Measurements from ENCODE around the gene GLRX3. TPM values are rescaled to one million over a fixed set of nuclear protein-coding genes. Genes with fewer than 3 reads are reported as not detected.

GLRX3 gene
- total and polyA plus RNA-seq, 9 donors: 57.5 to 71.6 (median 62.1) TPM

DNA sequence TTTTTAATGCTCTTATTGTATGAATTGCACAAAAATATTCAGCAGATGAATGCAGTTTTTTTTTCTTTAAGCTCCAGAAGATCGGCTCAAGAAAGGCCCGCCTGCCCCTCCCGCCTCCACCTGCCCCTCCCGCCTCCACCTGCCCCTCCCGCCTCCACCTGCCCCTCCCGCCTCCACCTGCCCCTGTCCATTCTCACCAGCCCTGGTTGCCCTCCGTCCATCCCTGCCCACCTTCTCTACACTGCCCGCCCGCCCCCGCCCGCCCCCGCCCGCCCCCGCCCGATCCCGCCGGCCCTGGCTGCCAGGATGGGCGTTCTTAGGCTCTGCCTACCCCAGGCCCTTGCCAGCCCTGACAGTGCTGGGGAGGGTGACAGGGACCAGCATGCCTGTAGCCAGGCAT lies 67.4 kb downstream of the GLRX3 start:
- no peak overlapping the region for H3K4me3 ChIP-seq (ENCODE audit: low read length)
- DNase-seq: no peak
- H3K4me1 ChIP-seq (ENCODE audit: control insufficient read depth, insufficient read depth, low read length): no peaks in the 10 kb centered on the region
- peaks cover under 1% of the 10 kb centered on the region for H3K27me3 ChIP-seq (ENCODE audit: control insufficient read depth, insufficient read depth, low read length)
- no peaks in the 10 kb centered on the region for H3K36me3 ChIP-seq (ENCODE audit: control insufficient read depth, insufficient read depth, low read length)
- H3K9me3 ChIP-seq (replicated peaks; ENCODE audit: control insufficient read depth, low read depth, low read length): no peaks in the 10 kb centered on the region
- WGBS (ENCODE audit: insufficient coverage): 57% methylated on average over 6 of the region's 18 CpGs
- no peak overlapping the region for H3K27ac ChIP-seq (ENCODE audit: low read length)

DNA sequence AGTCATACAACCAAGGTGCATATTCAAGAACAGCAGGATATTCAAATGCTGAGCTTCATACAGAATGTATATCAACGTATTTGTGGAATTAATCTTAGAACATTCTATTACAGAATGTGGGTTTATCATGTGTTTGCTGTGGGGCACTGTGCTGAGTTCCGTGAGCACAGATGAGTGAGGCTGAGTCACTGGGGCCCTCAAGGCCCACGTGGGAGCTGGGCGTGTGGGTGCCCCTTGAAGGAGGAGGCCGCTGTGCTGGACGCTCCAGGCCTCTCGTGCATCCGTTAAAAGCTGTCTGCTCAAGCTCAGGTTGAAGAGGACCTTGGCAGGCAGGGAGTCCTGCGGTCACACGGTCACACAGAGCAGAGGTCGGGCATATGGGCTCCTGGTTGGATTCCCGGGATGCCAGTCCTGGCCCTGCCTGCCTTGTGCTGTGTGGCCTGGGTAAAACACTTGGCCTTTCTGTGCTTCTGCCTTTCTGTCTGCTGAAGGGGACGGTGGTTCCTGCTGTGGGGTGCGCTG lies 70.1 kb downstream of the GLRX3 start:
- Histone ChIP-seq H3K27me3 (ENCODE audit: control insufficient read depth, insufficient read depth, low read length) (peaks cover 2% of the 10 kb centered on the region), H3K9me3 (replicated peaks; ENCODE audit: control insufficient read depth, low read depth, low read length) (no peaks in the 10 kb centered on the region), H3K4me1 (ENCODE audit: control insufficient read depth, insufficient read depth, low read length) (no peaks in the 10 kb centered on the region), H3K36me3 (ENCODE audit: control insufficient read depth, insufficient read depth, low read length) (no peaks in the 10 kb centered on the region), H3K27ac (ENCODE audit: low read length) (no peak overlapping the region), H3K4me3 (ENCODE audit: low read length) (no peak overlapping the region)
- no peak for DNase-seq
- 79% methylated on average over 13 of the region's 14 CpGs for WGBS (ENCODE audit: insufficient coverage)

DNA sequence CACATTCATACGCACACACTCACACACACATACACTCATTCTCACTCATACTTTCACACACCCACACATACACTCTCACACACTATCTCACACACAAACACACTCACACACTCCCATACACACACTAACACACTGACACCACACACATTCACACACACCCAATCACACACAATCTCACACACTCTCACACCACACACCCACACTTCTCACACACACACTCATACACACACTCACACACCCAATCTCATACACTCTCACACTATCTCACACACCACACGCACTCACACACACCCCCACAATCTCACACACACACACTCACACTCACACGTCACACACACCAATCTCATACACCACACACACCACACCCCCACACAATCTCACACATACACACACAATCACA lies 71.0 kb downstream of the GLRX3 start:
- Histone ChIP-seq H3K27ac (ENCODE audit: low read length) (no peak overlapping the region), H3K4me3 (ENCODE audit: low read length) (no peak overlapping the region), H3K36me3 (ENCODE audit: control insufficient read depth, insufficient read depth, low read length) (no peaks in the 10 kb centered on the region), H3K27me3 (ENCODE audit: control insufficient read depth, insufficient read depth, low read length) (peaks cover 5% of the 10 kb centered on the region), H3K4me1 (ENCODE audit: control insufficient read depth, insufficient read depth, low read length) (no peaks in the 10 kb centered on the region), H3K9me3 (replicated peaks; ENCODE audit: control insufficient read depth, low read depth, low read length) (no peaks in the 10 kb centered on the region)
- no peak for DNase-seq
- WGBS (ENCODE audit: insufficient coverage): 93% methylated on average over 3 of the region's 3 CpGs

DNA sequence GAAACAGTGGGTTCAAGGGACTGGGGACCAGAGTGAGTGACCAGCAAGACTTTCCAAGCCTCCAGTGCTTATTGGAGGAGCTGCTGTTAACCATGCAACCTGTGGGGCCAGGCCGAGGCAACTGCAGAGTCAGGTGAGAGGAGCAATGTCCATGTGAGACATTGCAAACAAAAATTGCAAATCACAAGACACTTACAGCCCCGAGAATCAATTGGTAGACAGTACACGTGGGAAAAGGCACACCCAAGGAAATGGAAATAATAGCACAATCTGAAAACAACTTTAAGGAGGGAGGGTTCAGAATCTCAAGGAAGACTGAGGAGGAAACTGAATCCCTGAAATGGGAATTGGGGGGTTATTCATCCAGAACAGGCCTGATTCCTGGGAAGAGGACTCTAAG lies 72.6 kb downstream of the GLRX3 start:
- Histone ChIP-seq H3K27ac (ENCODE audit: low read length) (no peak overlapping the region), H3K36me3 (ENCODE audit: control insufficient read depth, insufficient read depth, low read length) (no peaks in the 10 kb centered on the region), H3K4me3 (ENCODE audit: low read length) (no peak overlapping the region), H3K9me3 (replicated peaks; ENCODE audit: control insufficient read depth, low read depth, low read length) (no peaks in the 10 kb centered on the region), H3K4me1 (ENCODE audit: control insufficient read depth, insufficient read depth, low read length) (no peaks in the 10 kb centered on the region), H3K27me3 (ENCODE audit: control insufficient read depth, insufficient read depth, low read length) (peaks cover 5% of the 10 kb centered on the region)
- no CpG with 5 or more reads among the region's 3 CpGs for WGBS (ENCODE audit: insufficient coverage)
- DNase-seq: no peak

DNA sequence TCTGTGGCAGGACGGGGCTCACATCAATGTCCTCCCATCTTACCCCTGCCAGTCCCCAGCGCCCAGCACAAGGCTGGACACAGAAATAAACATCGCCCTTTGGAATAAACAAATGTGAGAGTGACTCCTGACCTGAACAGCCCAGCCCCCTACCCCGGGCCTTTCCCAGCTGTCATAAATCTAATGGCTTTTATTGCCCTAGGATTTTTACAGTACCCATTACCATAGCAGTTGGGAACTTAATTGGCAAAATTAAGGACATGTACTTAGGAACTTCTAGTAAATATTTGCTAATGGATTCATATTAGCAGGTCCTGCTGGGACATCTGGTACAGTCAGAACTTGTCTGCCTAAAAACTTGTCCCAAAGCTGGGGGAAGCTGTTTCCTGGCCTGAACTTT lies 76.6 kb downstream of the GLRX3 start:
- Histone ChIP-seq H3K27ac (ENCODE audit: low read length) (no peak overlapping the region), H3K36me3 (ENCODE audit: control insufficient read depth, insufficient read depth, low read length) (no peaks in the 10 kb centered on the region), H3K9me3 (replicated peaks; ENCODE audit: control insufficient read depth, low read depth, low read length) (no peaks in the 10 kb centered on the region), H3K4me1 (ENCODE audit: control insufficient read depth, insufficient read depth, low read length) (no peaks in the 10 kb centered on the region), H3K4me3 (ENCODE audit: low read length) (no peak overlapping the region), H3K27me3 (ENCODE audit: control insufficient read depth, insufficient read depth, low read length) (peaks cover 5% of the 10 kb centered on the region)
- no CpG with 5 or more reads among the region's 4 CpGs for WGBS (ENCODE audit: insufficient coverage)
- DNase-seq: no peak

DNA sequence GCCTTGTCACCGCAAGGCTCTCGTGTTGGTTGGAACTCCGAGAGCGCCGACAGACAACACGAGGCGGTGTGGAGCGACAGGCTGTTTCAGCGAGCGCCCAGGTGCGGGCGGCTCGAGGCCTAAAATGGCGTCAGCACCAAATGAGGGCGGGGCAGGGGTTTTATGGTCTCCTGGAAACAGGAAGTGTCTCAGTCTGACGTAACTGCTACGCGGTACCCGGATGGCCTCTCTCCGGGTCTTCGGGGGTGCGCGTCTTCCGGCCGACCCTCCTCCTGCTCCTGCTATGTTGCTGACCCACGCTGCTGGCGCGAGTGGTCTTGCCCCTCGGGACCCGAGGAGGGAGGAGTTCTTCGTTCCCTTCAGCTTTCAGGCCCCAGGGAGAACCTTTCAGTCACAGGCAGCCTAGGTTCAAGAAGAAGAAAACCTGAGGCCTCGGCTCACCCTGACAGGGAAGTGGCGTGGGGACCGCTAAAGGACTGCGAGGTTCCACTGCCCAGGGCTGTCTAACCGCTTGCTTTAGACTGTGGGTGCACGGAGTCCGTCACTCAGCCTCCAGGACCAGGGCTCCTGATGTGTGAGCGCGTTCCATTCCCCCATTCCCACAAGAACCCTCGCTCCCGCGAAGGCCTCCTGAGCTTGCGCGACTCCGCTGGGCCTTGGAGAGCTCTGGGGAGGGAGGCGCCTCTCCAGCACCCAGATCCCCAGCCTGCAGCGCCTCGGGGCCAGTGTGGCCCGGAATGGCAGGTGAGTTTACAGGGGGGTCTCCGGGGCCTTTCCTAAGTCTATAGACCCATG lies 77.3 kb downstream of the GLRX3 start:
- Histone ChIP-seq H3K9me3 (replicated peaks; ENCODE audit: control insufficient read depth, low read depth, low read length) (no peaks in the 10 kb centered on the region), H3K4me1 (ENCODE audit: control insufficient read depth, insufficient read depth, low read length) (peaks cover 2% of the 10 kb centered on the region), H3K4me3 (ENCODE audit: low read length) (no peak overlapping the region), H3K36me3 (ENCODE audit: control insufficient read depth, insufficient read depth, low read length) (no peaks in the 10 kb centered on the region), H3K27ac (ENCODE audit: low read length) (no peak overlapping the region), H3K27me3 (ENCODE audit: control insufficient read depth, insufficient read depth, low read length) (peaks cover 5% of the 10 kb centered on the region)
- no peak for DNase-seq
- WGBS (ENCODE audit: insufficient coverage): 83% methylated on average over 45 of the region's 51 CpGs

DNA sequence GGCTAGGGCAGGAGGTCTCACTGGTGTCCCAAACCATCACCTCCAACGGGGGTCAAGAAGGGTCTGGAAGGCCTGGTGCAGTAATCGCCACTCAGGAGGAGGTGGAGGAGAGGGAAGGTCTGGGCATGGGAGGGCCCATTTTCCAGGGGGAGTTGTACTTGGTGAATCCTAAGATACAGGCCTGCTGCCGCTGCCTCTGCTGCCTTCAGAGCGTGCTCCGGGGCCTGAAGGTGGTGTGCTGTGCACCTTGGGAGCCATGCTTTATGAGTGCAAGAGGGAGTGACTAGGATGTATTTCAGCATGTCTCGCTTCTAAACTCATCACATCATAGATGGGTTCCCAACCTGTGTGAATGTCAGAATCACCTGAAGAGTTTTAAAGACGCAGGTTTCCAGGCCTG lies 78.2 kb downstream of the GLRX3 start:
- Histone ChIP-seq H3K4me1 (ENCODE audit: control insufficient read depth, insufficient read depth, low read length) (peaks cover 3% of the 10 kb centered on the region), H3K9me3 (replicated peaks; ENCODE audit: control insufficient read depth, low read depth, low read length) (no peaks in the 10 kb centered on the region), H3K4me3 (ENCODE audit: low read length) (no peak overlapping the region), H3K36me3 (ENCODE audit: control insufficient read depth, insufficient read depth, low read length) (no peaks in the 10 kb centered on the region), H3K27me3 (ENCODE audit: control insufficient read depth, insufficient read depth, low read length) (peaks cover 3% of the 10 kb centered on the region), H3K27ac (ENCODE audit: low read length) (no peak overlapping the region)
- 87% methylated on average over 2 of the region's 7 CpGs for WGBS (ENCODE audit: insufficient coverage)
- no peak for DNase-seq

DNA sequence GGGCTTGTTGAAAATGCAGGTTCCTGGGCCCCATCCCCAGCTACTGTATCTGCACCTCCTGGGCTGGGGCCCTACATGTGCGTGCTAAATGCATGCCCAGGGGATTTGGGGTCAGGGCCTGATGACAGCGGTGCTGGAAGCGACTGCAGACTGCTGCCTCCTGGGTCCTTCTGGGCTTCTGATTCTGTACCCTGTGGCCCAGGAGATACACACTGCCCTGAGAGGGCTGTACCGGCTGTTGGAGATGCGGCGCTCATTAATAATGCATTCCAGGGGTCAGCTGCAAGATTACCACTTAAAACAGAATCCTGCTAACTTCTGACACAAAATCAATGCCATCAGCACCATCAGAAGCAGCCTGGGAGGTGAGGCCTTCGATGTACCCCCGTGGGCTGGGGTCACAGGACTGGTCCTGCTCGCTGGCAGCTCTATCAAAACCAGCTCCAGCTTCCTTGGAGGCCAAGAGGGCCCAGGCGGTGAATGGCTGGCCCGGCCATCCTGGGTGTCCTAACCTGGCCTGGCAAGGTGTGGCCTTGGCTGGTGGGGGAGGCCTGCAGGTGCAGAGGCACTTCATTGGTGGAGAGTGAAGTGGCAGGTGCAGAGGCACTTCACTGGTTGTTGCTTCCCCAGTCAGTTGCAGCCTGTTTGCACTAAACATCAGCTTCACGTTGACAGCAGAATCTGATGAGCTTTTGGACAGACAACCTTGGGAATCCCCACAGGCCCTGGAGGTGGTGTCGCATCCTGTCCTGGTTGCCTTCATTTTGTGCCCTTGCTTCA lies 79.2 kb downstream of the GLRX3 start:
- H3K27ac ChIP-seq (ENCODE audit: low read length): no peak overlapping the region
- H3K4me1 ChIP-seq (ENCODE audit: control insufficient read depth, insufficient read depth, low read length): peaks cover 3% of the 10 kb centered on the region
- 81% methylated on average over 13 of the region's 13 CpGs for WGBS (ENCODE audit: insufficient coverage)
- no peak overlapping the region for H3K4me3 ChIP-seq (ENCODE audit: low read length)
- no peaks in the 10 kb centered on the region for H3K36me3 ChIP-seq (ENCODE audit: control insufficient read depth, insufficient read depth, low read length)
- H3K27me3 ChIP-seq (ENCODE audit: control insufficient read depth, insufficient read depth, low read length): peaks cover 3% of the 10 kb centered on the region
- no peaks in the 10 kb centered on the region for H3K9me3 ChIP-seq (replicated peaks; ENCODE audit: control insufficient read depth, low read depth, low read length)
- no peak for DNase-seq

DNA sequence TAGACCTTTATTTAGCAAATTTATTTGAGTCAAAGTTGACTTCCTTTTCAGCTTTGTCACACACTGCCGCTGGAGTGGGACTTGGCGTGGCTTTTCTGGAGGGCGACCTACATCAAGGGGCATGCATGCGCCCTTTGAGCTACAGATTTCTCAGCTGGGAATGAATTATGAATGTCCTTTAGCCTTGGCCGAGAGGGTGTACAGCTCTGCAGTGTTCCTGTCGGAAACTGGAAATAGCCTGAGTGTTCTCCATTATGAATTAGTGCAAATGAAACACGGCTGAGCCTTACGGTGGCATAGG lies 79.7 kb downstream of the GLRX3 start:
- Histone ChIP-seq H3K27ac (ENCODE audit: low read length) (no peak overlapping the region), H3K4me3 (ENCODE audit: low read length) (no peak overlapping the region), H3K9me3 (replicated peaks; ENCODE audit: control insufficient read depth, low read depth, low read length) (no peaks in the 10 kb centered on the region), H3K27me3 (ENCODE audit: control insufficient read depth, insufficient read depth, low read length) (peaks cover 3% of the 10 kb centered on the region), H3K4me1 (ENCODE audit: control insufficient read depth, insufficient read depth, low read length) (peaks cover 3% of the 10 kb centered on the region), H3K36me3 (ENCODE audit: control insufficient read depth, insufficient read depth, low read length) (no peaks in the 10 kb centered on the region)
- no peak for DNase-seq
- 67% methylated on average over 8 of the region's 8 CpGs for WGBS (ENCODE audit: insufficient coverage)

DNA sequence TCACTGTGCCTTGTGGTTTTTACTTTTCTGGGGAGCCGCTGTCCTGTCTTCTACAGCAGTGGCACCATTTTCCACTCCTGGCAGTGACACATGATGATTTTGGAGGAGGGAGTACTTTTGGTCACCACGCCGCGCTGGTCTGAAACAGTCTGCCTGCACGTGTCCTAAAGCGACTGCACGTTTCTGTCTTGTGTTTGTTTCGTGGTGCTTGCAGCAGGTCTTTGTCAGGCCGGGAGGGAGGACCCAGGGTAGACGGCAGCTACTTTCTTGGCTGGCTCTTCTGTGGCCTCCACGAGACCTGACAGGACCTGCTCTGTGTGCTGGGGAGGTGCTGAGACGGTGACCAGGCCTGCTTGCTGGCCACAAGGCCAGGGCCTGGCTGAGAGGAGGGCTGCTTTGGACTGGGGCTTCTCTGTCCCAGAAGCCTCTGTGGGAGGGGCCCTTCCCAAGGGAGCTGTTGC lies 82.0 kb downstream of the GLRX3 start:
- 64% methylated on average over 8 of the region's 12 CpGs for WGBS (ENCODE audit: insufficient coverage)
- Histone ChIP-seq H3K27me3 (ENCODE audit: control insufficient read depth, insufficient read depth, low read length) (no peaks in the 10 kb centered on the region), H3K4me3 (ENCODE audit: low read length) (no peak overlapping the region), H3K9me3 (replicated peaks; ENCODE audit: control insufficient read depth, low read depth, low read length) (no peaks in the 10 kb centered on the region), H3K27ac (ENCODE audit: low read length) (no peak overlapping the region), H3K36me3 (ENCODE audit: control insufficient read depth, insufficient read depth, low read length) (no peaks in the 10 kb centered on the region), H3K4me1 (ENCODE audit: control insufficient read depth, insufficient read depth, low read length) (peaks cover 3% of the 10 kb centered on the region)
- no peak for DNase-seq

Measured in muscle of leg (tissue), 11 donors.